GM19023 (cell line): ENCODE measurements around the gene NOC2L.

Source experiments
- ATAC-seq: cut with Tn5 transposase; IDR thresholded peaks from one replicate; pipeline ENCODE4 v1.9.1; 2021; ENCODE audit warnings: mild to moderate bottlenecking, moderate library complexity; ENCODE audit not compliant: unreplicated experiment

Gene NOC2L

DNA sequence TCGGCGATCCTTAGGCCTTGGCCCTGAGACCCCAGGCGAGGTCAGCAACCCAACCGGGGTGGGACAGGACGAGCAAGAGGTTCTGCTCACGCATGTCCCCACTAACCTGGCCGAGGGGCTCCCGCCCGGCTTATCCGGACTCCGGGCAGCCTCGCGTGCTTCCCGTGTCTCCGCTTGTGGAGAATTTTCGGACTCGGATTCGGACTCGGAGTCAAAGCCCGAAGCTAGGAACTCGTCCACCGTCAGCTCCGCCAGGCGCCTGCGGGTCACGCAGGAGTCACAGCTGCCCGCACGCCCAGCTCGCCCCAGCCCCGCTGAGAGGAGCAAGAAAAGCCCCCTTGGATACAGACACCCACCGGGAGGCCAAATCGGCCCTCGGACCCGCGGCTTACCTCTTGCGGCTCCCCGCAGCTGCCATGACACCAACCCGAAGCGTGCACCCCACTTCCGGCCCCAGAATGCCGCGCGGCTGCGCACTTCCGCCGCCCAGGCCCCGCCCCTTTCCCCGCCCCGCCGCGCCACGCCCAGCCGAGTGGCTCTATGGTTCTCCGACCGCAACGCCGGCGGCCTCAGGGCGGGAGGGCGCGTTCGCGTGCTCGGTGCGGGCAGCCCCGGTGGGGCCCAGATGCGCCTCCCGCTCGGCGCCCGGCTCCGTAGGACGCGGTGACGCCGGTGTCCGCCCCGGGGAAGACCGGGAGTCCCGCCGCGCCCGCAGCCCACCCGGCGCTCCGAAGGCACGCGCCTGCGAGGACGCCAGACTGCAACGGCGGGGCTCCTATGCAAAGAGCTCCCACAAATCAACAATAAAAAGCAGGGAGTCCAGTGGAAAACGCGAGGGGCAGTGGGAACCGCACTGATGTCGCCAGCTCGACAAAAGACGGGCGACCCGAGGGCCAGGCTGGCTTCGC lies at the start of gene NOC2L:
Gene NOC2L, minus strand, starts transcription at position 434 of the 908 bp plus-strand sequence. Its CDS starts 16 bp downstream, at position 418.
- ATAC-seq: peak; percentile 83

DNA sequence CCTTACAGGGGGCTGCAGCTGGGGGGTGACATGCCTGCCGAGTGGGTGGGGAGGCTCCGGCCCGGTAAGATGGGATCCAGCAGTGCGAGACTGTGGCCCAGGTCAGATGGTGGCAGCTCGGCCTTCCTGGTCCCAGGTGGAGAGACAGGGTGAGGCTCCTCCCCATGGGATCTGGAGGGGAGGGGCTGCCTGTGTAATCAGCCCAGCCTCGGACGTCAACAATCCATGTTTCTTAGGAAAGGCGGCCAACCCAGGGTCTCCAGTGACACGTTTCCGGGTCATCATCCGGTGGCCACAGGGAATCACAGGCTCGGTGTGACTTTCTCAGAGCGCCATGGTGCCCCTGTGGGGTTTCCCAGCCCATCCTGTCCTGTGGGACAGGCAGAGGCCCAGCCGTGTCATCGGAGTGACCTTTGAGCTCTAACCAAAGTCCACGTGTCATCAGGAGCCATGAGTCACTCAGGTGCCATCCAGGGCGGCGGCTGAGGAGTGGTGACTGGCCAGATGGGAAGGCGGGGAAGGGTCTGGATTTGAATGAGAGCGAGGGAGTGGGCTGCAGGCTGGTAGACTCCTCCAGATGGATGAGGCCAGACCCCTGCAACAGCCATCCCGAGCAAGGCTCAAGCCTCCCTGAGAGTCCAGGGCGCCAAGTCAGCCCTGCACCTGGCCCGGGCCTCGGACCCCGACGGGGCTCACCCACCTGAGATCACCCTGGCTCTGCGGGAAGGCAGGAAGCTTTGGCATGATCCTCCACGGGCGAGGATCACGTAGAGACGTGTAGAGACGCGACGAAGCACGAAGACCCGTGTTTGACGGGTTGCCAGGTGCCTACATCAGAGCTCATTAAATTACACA lies 47.5 kb upstream of the NOC2L start:
- no peak for ATAC-seq

DNA sequence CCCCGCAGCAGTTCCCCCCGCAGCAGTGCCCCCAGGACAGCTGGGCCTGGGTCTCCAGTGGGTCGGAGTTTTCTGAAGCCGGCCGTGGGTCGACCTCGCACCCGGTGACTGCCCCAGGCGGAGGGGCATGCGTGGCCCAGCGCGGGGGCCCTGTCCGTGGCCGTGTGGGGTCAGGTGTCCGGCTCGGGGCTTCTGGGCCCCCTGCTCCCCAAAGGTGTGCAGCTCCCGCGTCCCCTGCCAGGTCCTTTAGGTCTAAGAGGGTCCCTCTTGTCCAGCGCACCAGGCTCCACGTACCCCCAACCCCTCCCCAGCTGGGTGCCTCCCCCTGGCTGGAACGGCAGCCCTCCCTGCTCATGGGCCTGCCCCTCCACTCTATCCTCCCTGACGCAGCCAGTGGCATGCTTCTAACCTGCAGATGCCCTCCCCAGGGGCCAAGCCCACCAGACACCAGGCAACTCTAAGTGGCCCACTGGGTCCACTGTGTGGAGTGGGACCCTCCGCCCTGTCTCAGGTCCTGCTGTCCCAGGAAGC lies 46.8 kb upstream of the NOC2L start:
- ATAC-seq: no peak

DNA sequence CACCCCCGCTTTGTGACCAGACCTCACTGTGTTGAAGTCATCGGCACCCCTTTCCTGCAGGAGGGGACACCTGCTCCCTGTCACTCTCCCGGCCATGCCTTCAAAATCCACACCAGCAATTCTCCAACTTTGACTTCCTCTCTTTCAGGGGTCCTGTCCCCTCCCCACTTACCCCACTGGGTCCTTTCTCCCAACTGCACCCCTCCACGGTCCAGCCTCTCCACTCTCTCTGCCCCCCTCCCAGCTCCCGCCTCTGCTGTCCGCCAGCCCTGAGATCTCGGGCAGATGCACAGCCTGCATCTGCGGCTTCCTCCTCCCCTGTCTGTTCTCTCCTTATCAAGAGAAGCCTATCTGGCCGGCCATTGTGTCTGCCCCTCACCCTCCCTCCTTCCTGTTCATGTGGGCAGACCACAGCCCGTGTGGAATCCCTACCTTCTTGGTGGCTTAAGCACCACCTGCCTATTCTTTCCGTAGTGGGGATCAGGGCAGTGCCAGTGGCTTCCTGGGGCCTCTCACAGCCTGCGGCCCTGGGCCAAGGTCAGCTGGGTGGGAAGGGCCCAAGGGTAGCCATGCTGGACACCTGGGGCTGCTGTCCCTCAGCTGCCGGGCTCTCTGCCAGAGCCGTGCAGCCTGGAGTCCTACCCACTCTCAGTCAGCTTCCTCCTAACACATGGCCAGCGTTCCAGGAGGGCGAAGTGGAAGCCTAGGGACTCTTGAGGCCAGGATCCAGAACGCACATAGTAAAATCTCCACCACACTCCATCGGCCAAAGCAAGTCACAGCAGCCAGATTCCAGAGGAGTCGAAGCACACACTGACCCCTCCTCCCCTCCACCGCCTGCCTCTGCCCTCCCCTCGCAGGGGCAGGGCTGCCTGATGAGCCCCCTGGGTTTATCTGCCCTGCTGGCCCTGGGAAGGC lies 46.0 kb upstream of the NOC2L start:
- ATAC-seq: no peak

DNA sequence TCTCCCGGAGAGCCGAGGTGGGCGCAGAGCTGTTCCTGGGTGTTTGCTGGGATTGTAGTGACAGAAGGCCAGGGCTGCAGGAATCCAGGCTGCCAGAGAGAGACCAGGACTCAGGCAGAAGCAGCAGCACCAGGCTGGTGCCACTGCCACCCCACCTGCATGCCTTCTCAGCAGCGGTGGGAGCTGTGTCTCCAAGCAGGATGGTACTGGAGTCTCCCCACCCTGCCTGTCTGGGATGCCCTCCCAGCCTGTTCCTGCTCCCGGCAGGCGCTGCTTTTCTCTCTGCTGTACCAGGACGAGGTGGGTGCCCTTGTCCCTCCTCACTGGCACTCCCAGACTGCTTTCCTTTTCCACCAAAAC lies 45.3 kb upstream of the NOC2L start:
- no peak for ATAC-seq

DNA sequence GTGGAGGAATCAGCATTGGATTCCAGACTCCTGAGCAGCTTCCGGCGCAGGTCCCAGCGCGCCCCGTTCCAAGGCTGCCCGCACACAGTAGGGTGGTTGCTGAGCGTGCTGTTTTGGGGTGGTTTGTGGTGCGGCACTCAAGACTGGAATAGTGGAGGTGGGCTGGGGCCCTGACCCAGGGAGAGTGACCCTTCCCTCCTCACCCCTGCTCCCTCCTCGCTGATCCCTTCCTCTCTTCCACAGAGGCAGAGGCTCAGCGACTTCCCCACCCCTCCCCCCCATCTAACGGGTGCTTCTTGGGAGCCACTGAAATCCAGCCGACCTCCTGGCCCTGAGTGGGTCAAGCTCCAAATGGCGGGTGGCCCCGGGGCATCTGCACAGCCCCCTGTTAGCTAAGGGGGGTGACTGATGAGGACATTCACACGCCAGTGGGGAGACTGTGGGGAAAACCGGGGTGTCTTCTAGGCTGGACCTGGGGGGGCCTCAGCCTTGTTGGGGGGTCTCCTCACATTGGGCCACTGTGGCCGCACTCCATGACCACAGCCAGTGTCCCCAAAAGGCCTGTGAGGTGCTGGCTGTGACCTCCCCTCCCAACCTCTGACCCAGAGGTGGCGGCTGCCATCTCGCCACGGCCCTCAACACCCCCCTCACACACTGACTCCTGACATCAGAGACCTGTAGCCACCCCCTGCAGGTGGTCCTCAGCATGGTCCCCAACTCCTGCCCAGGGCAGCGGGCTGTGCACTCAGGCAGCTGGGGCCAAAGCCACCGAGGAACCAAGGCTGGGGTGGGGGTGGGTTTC lies 44.8 kb upstream of the NOC2L start:
- no peak for ATAC-seq

DNA sequence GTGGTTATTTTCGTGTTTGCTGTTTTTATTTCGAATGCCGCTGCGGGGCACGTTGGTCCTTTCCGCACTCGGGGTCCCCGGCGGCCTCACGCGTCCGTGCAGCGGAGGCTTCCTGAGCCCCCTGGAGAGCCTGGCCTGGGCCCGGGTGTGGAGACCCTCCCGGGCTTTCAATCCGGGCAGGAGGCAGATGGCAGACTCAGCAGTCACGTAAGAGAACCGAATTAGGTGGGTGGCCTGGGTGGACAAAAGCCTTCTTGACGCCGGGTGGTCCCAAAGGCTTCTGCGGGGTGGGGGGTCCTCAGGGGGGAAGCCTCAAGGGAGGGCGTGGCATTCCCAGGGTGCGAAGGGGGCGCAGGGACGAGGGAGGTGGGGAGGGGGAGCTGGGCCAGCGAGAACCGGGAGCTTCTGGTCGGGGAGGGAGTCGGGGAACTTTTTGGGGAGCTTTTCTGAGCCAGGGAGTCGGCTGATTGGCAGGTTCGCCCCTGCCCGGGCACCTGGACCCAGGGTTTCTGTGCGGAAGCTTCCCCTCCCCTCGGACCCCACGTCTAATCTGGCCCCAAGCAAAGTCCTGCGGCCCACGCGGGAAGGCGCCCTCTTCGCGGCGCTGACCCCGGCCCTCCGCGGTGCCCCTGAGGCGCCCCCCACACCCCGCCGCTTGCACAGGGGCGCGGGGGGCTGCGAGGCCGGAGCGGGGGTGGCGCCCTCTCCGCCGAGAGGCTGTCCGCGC lies 42.2 kb upstream of the NOC2L start:
- ATAC-seq: no peak

DNA sequence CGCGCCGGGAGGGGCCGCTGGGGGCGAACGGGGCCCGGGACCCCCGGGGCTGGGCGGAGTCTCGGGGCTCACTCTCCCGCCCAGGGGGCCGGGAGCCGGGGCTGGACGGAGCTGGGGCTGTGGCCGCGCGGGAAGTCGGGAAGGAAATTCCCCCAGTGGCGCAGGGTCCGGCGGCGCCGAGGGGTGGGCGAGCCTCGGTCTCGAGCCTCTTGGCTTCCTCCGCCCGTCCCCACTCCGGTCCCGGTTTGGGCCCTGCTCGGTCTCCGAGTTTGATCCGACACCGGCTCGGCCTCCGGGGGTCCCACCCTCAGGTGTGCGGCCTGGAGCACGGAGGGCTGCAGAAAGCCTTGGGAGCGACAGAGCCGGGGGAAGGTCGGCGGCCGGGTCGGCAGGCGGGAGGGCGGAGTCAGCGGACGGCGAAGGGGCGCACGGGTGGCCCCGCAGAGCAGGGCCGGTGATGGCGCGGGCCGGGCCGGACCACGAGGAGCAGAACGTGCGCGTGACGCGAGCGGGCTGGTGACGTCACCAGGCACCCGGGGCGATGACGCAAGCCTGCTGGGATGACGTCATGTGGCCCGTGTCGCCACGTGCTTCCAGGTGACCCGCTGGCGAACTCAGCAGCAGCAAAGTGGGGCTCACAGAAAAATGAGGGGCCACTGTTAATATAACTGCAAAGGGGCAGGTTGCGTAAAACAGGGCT lies 41.5 kb upstream of the NOC2L start:
- no peak for ATAC-seq

DNA sequence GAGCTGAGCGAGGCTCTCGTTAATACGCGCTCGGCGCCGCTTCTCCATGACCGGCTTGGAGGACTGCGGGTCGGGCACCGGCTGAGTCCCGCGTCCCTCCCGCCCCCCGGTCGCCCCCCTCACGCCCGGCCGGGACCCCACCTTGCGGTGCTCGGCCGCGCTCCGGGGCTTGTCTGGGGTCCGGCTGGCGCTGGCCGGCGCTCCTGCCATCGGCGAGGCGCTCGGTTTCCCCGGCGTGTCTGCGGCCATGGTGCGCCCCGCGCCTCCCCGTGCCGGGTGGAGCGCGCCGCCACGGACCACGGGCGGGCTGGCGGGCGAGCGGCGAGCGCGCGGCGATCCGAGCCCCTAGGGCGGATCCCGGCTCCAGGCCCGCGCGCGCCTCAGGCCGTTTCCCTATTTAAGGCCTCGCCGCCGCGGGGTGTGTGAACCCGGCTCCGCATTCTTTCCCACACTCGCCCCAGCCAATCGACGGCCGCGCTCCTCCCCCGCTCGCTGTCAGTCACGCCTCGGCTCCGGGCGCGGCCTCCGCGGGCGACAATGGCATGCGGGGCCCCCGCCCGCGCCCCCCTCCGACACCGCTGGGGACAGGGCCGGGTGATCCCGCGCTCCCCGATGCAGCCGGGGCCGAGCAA lies 40.8 kb upstream of the NOC2L start, which contains the start of gene HES4:
Gene HES4, minus strand, starts transcription at position 373 of the 632 bp plus-strand sequence. Its CDS starts 124 bp downstream, at position 249.
- ATAC-seq: no peak

DNA sequence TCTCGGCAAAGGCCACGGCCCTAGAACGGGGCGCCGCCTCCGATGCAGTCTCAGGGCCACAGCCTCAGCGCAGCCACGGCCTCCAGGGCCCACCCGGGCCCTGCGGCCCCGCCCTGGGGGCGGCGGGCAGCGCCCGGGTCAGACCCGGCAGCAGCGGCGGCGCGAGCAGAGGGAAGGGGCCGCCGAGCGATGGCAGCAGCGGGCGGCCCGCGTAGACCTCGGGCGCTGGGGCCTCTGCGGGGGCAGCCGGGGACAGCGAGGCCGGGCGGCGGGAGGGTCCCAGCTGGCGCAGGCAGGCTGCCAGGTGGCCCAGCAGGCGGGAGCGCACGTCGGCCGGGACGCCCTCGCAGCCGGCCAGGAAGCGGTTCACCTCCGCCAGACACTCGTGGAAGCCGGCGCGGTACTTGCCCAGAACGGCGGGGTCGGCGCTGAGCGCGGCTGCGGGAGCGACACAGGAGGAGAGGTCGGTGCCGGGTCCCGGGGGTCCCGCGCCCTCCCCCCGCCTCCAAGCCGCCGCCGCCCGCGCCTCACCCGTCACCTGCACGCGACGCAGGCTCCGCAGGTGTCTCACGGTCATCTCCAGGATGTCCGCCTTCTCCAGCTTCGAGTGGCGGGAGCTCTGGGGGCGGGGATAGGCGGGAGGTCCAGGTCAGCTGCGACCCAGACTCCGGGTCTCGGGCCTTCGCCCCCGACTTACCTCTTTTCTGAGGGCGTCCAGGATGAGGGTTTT lies 40.1 kb upstream of the NOC2L start:
- no peak for ATAC-seq

DNA sequence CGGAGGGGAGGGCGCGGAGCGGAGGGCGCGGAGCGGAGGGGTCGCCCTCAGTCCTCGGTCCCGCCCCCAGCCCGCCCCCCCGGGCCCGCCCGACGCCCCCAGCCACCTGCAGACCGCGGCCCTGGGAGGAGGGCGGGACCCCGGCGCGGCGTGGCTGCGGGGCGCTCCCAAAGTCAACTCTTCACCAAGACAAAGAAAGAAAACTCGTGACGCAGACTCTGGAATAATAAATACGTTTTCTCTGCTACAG lies 39.6 kb upstream of the NOC2L start:
- no peak for ATAC-seq

DNA sequence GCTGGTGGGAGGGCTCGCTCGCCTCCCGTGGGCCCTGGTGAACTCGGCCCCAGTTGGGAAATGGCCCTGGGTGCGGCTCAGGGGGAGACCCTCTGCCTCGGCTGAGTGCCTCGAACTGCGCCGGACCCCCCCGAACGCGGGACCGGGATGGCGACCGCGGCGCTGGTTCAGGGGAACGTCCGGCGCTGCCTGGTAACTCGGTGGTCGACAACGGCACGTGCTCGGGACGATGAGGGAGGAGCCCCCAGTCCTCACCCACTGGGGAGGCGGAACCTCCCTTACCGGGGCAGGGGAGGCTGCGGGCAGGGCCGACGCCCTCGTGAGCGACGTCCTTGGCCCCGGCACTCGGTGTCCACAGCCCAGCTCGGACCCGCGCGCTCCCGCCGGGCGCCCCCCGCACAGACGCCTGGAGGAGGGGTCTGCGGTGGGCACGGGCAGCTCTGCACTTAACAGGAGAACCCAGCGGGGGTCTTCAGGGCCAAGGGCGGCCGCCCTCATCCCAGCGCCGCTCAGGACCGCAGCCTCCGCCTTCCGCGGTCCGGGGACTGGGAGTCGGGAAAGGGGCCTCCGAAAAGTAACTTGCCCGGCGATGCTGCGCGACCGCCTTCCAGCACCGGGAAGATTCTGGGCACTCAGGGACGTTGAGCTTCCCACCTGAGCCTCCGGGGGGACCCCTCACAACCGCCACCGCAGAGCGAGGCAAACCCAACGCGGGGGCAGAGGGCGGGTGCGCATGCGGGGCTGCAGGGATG lies 39.1 kb upstream of the NOC2L start:
- ATAC-seq: no peak

DNA sequence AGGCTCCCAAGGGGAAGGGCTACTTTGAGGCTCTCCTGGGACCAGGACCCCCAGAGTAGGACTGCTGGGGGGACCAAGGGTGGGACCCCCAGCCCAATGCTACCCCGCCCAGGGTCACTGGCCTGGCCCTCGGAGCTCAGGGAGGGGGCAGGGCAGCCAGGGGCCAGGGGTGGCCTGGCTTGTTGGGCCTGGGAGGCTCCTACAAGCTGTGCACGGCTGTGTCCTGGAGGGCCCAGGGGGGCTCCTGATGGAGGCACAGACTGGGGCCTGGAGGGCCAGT lies 38.6 kb upstream of the NOC2L start:
- no peak for ATAC-seq

DNA sequence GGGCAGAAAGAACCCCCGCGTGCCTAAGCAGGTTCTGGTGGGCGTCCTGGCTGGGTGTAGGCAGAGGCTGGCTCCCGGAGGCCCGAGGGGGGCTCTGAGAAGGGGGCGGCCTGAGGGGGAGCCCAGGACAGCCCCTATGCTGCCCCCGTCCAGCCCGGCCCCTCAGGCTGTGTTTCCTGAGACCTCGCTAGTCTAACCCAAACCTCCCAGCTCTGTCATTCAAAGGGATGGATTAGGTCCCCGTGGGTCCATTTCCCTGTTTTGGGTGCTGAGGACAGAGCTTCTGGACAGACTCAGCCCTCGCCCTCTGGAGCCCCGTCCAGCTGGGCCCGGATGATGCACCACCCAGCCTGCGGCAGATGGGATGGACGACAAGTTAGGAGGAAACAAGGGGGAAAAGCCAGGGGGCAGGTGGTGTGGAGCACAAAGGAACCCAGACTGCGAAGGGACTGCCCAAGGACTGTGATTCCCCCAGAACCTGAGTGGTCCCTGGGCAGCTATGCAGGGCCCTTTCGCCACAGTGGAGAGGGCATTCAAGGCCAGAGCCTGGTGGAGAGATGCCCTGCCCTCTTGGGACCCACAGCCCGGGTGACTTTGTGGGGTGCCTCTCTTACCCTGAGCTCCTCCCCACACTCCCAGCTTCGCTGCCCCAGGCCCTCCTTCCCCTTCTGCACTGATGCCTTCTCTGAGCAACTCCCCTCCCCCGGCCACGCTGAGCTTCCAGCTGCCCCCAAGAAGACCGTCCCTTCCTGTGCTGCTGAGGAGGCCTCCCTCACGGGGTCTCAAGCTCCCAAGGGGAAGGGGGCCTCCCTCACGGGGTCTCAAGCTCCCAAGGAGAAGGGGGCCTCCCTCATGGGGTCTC lies 38.0 kb upstream of the NOC2L start:
- no peak for ATAC-seq

DNA sequence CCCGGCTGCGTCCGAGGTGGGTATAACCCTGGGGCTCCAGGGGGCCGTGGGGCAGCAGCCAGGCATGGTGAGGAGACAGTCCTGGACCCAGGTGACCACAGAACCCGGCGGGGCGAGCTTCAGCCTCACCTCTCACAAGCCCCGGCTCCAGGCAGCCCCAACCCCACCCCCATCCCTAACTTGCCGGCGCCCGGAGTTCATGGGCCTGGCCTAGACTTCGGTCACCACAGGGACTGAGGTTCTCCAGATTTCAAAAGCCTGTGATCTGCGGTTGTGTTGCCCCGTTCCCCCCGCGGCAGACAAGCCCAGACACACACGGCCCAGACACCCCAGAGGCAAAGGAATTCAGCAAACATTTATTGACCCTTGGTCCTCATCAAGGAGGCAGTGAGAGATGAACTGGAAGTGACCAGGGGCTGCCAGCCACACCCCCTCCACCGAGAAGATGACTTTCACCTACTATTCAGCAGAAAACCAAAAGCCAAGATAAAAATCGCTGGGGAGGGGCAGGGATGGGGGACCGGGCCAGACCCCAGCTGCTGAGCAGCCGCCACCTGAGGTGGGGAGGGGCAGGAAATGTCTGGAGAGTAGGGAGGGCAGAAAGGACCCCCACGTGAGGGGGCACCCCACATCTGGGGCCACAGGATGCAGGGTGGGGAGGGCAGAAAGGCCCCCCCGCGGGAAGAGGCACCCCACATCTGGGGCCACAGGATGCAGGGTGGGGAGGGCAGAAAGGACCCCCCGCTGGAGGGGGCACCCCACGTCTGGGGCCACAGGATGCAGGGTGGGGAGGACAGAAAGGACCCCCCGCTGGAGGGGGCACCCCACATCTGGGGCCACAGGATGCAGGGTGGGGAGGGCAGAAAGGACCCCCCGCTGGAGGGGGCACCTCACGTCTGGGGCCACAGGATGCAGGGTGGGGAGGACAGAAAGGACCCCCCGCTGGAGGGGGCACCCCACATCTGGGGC lies 36.9 kb upstream of the NOC2L start:
- ATAC-seq: no peak
